T-helper 2 cell treated with Interferon-gamma antibody and Interleukin-4, amounts not matched to agents 5 μg/mL and 100 μg/mL, for 36 hours (primary cell): ENCODE measurements around the gene SNX19.
A peak's percentile ranks its signal among the peaks of the same experiment; 100 is the strongest.

Source experiments
- DNase-seq: peaks from one replicate; pipeline ENCODE4 v3.0.0; 2021; ENCODE audit warnings: low spot score
- H3K27ac Mint-ChIP-seq: one replicate; pipeline ENCODE4 v1.8.0; 2021; ENCODE audit warnings: mild to moderate bottlenecking, mixed read lengths
- H3K27me3 Mint-ChIP-seq: one replicate; pipeline ENCODE4 v1.8.0; 2021; ENCODE audit warnings: low read depth, mixed read lengths
- H3K36me3 Mint-ChIP-seq: one replicate; pipeline ENCODE4 v1.8.0; 2021; ENCODE audit warnings: low read depth, mixed read lengths
- H3K4me1 Mint-ChIP-seq: one replicate; pipeline ENCODE4 v1.8.0; 2021; ENCODE audit warnings: low read depth, mixed read lengths
- H3K4me3 Mint-ChIP-seq: one replicate; pipeline ENCODE4 v1.8.0; 2022; ENCODE audit warnings: mild to moderate bottlenecking, moderate library complexity, mixed read lengths
- H3K9me3 Mint-ChIP-seq: one replicate; pipeline ENCODE4 v1.8.0; 2021; ENCODE audit warnings: mixed read lengths

SNX19 gene

GRCh38 chr11:130913268-130913667 lies 3.0 kb downstream of the SNX19 start:
- no peak for DNase-seq
- Mint-ChIP-seq H3K4me1 (peaks cover 20% of the 10 kb centered on the region), H3K27ac (no peak overlapping the region), H3K9me3 (no peaks in the 10 kb centered on the region), H3K36me3 (peaks cover 40% of the 10 kb centered on the region), H3K27me3 (no peaks in the 10 kb centered on the region), H3K4me3 (peak overlapping the region; percentile 6)

- no peak overlapping the region for H3K27ac Mint-ChIP-seq
- no peaks in the 10 kb centered on the region for H3K9me3 Mint-ChIP-seq
- H3K36me3 Mint-ChIP-seq: peaks cover 47% of the 10 kb centered on the region
- no peaks in the 10 kb centered on the region for H3K27me3 Mint-ChIP-seq
- H3K4me3 Mint-ChIP-seq: no peak overlapping the region
- H3K4me1 Mint-ChIP-seq: peaks cover 20% of the 10 kb centered on the region
- DNase-seq: no peak
Observed at GRCh38 chr11:130912552-130912951, 3.7 kb downstream of the SNX19 start.

GRCh38 chr11:130911306-130911705 lies 5.0 kb downstream of the SNX19 start:
- peaks cover 14% of the 10 kb centered on the region for H3K4me1 Mint-ChIP-seq
- no peak for DNase-seq
- no peak overlapping the region for H3K4me3 Mint-ChIP-seq
- H3K27me3 Mint-ChIP-seq: no peaks in the 10 kb centered on the region
- H3K9me3 Mint-ChIP-seq: no peaks in the 10 kb centered on the region
- peaks cover 55% of the 10 kb centered on the region for H3K36me3 Mint-ChIP-seq
- H3K27ac Mint-ChIP-seq: no peak overlapping the region

GRCh38 chr11:130909650-130910049 lies 6.6 kb downstream of the SNX19 start:
- Mint-ChIP-seq H3K4me1 (peaks cover 12% of the 10 kb centered on the region), H3K36me3 (peaks cover 62% of the 10 kb centered on the region), H3K9me3 (no peaks in the 10 kb centered on the region), H3K27me3 (no peaks in the 10 kb centered on the region), H3K4me3 (no peak overlapping the region), H3K27ac (no peak overlapping the region)
- DNase-seq: no peak

- no peaks in the 10 kb centered on the region for H3K9me3 Mint-ChIP-seq
- H3K27ac Mint-ChIP-seq: no peak overlapping the region
- no peaks in the 10 kb centered on the region for H3K27me3 Mint-ChIP-seq
- peaks cover 9% of the 10 kb centered on the region for H3K4me1 Mint-ChIP-seq
- no peak overlapping the region for H3K4me3 Mint-ChIP-seq
- peaks cover 61% of the 10 kb centered on the region for H3K36me3 Mint-ChIP-seq
- DNase-seq: no peak
Observed at GRCh38 chr11:130908770-130909625, 7.3 kb downstream of the SNX19 start.

GRCh38 chr11:130908061-130908460 lies 8.2 kb downstream of the SNX19 start:
- Mint-ChIP-seq H3K27ac (no peak overlapping the region), H3K27me3 (no peaks in the 10 kb centered on the region), H3K9me3 (no peaks in the 10 kb centered on the region), H3K36me3 (peaks cover 61% of the 10 kb centered on the region), H3K4me3 (no peak overlapping the region), H3K4me1 (peaks cover 3% of the 10 kb centered on the region)
- no peak for DNase-seq

GRCh38 chr11:130907229-130907628 lies 9.1 kb downstream of the SNX19 start:
- peaks cover 65% of the 10 kb centered on the region for H3K36me3 Mint-ChIP-seq
- H3K27me3 Mint-ChIP-seq: no peaks in the 10 kb centered on the region
- H3K27ac Mint-ChIP-seq: no peak overlapping the region
- DNase-seq: no peak
- no peak overlapping the region for H3K4me3 Mint-ChIP-seq
- peaks cover 2% of the 10 kb centered on the region for H3K4me1 Mint-ChIP-seq
- H3K9me3 Mint-ChIP-seq: no peaks in the 10 kb centered on the region

- H3K36me3 Mint-ChIP-seq: peaks cover 65% of the 10 kb centered on the region
- no peaks in the 10 kb centered on the region for H3K4me1 Mint-ChIP-seq
- no peak overlapping the region for H3K4me3 Mint-ChIP-seq
- no peaks in the 10 kb centered on the region for H3K27me3 Mint-ChIP-seq
- no peaks in the 10 kb centered on the region for H3K9me3 Mint-ChIP-seq
- DNase-seq: no peak
- H3K27ac Mint-ChIP-seq: no peak overlapping the region
Observed at GRCh38 chr11:130906616-130907015, 9.7 kb downstream of the SNX19 start.

GRCh38 chr11:130905512-130905911 lies 10.8 kb downstream of the SNX19 start:
- peaks cover 70% of the 10 kb centered on the region for H3K36me3 Mint-ChIP-seq
- no peak for DNase-seq
- no peaks in the 10 kb centered on the region for H3K9me3 Mint-ChIP-seq
- H3K4me3 Mint-ChIP-seq: no peak overlapping the region
- no peaks in the 10 kb centered on the region for H3K4me1 Mint-ChIP-seq
- H3K27ac Mint-ChIP-seq: no peak overlapping the region
- H3K27me3 Mint-ChIP-seq: no peaks in the 10 kb centered on the region

- no peak for DNase-seq
- Mint-ChIP-seq H3K27ac (no peak overlapping the region), H3K9me3 (no peaks in the 10 kb centered on the region), H3K4me3 (no peak overlapping the region), H3K36me3 (peaks cover 70% of the 10 kb centered on the region), H3K4me1 (no peaks in the 10 kb centered on the region), H3K27me3 (no peaks in the 10 kb centered on the region)
Observed at GRCh38 chr11:130904380-130904779, 11.9 kb downstream of the SNX19 start.

GRCh38 chr11:130902380-130902779 lies 13.9 kb downstream of the SNX19 start:
- no peak for DNase-seq
- no peak overlapping the region for H3K4me3 Mint-ChIP-seq
- no peak overlapping the region for H3K27ac Mint-ChIP-seq
- H3K4me1 Mint-ChIP-seq: no peaks in the 10 kb centered on the region
- H3K27me3 Mint-ChIP-seq: no peaks in the 10 kb centered on the region
- peaks cover 71% of the 10 kb centered on the region for H3K36me3 Mint-ChIP-seq
- no peaks in the 10 kb centered on the region for H3K9me3 Mint-ChIP-seq

- Mint-ChIP-seq H3K27me3 (no peaks in the 10 kb centered on the region), H3K27ac (no peak overlapping the region), H3K4me1 (peaks cover 1% of the 10 kb centered on the region), H3K9me3 (no peaks in the 10 kb centered on the region), H3K4me3 (no peak overlapping the region), H3K36me3 (peaks cover 62% of the 10 kb centered on the region)
- DNase-seq: no peak
Observed at GRCh38 chr11:130899106-130899505, 17.2 kb downstream of the SNX19 start.

GRCh38 chr11:130897262-130898182 lies 18.8 kb downstream of the SNX19 start:
- no peak for DNase-seq
- H3K36me3 Mint-ChIP-seq: peaks cover 58% of the 10 kb centered on the region

More at GRCh38 chr11:130897262-130898182, 18.8 kb downstream of the SNX19 start:
- Mint-ChIP-seq H3K27me3 (no peaks in the 10 kb centered on the region), H3K9me3 (no peaks in the 10 kb centered on the region), H3K27ac (no peak overlapping the region), H3K4me1 (peaks cover 1% of the 10 kb centered on the region), H3K4me3 (no peak overlapping the region)
